Ovary (tissue), 3 donors: ENCODE data around the gene SHC1.

Experiments used
- POLR2A ChIP-seq: fragments of 450-650 bp; IDR thresholded peaks from one replicate; pipeline ENCODE4 v1.6.1; 2017; ENCODE audit warnings: antibody characterized with exemption, mild to moderate bottlenecking, moderate library complexity
- TF ChIP-seq, protein P1 (sequence below), 3 donors: fragments of 450-650 bp in 2 of 3; fragments of 200-600 bp in 1 of 3; IDR thresholded peaks; one replicate each; pipeline versions ENCODE4 v1.5.1 to v1.8.0; 2016 to 2022; ENCODE audit warnings: antibody characterized with exemption in 3 of 3, mild to moderate bottlenecking in 1 of 3
- donor health status: DM: no; HTN: no; CAD: no.

DNA sequence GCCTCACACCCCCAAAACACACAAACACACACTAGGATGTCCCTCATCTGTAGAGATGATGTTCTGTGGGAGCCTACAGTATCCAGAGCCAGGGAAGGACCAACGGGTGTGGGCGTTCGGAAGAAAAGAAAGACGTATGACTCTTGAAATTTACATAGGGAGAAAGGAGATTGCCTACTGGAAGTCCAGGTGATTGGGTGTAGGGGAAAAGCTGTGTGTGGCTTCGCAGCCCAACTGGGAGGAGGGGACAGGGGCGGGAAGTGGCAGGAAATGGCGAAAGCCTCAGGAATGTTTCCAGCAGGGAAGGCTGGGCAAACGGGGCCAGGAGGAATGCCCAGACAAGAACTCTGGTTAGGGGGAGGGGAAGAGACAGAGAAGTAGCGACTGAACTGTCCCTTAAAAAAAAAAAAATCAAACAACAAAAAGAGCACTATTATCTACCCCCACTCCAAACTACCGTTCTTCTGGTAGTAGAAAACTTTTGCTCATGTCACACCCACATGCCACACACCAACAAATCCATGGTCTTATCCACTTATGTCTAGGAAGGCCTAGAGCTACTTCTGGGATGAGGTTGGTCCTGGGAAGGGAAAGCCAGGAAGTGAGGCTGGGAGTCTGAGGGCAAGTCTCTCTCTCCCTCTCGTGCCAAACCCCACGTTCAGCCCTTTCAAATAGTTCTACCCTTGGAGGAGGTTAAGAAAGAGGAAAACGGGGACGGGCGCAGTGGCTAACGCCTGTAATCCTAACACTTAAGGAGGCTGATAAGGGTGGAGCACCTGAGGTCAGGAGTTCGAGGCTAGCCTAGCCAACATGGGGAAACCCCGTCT lies 2.2 kb upstream of the SHC1 start:
- TF ChIP-seq, protein P1, sequence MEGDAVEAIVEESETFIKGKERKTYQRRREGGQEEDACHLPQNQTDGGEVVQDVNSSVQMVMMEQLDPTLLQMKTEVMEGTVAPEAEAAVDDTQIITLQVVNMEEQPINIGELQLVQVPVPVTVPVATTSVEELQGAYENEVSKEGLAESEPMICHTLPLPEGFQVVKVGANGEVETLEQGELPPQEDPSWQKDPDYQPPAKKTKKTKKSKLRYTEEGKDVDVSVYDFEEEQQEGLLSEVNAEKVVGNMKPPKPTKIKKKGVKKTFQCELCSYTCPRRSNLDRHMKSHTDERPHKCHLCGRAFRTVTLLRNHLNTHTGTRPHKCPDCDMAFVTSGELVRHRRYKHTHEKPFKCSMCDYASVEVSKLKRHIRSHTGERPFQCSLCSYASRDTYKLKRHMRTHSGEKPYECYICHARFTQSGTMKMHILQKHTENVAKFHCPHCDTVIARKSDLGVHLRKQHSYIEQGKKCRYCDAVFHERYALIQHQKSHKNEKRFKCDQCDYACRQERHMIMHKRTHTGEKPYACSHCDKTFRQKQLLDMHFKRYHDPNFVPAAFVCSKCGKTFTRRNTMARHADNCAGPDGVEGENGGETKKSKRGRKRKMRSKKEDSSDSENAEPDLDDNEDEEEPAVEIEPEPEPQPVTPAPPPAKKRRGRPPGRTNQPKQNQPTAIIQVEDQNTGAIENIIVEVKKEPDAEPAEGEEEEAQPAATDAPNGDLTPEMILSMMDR (IDR thresholded peaks at IDR 0.05) = no peak
- no peak for TF ChIP-seq POLR2A
